Loucy (cell line): Measurements from ENCODE around the gene GRB7.

Experiments
- H2AFZ ChIP-seq: fragments of 200-600 bp; sonication (generic); 2 replicates; pipeline ENCODE4 v1.6.0; 2016; ENCODE audit warnings: antibody characterized with exemption, mild to moderate bottlenecking, low read length, moderate library complexity
- H3F3A ChIP-seq: fragments of 200-600 bp; 2 replicates; pipeline ENCODE4 v1.6.0; 2016; ENCODE audit warnings: antibody characterized with exemption, low read depth, mild to moderate bottlenecking
- H3K27me3 ChIP-seq: fragments of 200-600 bp; sonication (generic); 2 replicates; pipeline ENCODE4 v1.6.1; 2014; ENCODE audit warnings: low read length, mild to moderate bottlenecking; ENCODE audit not compliant: insufficient read depth, poor library complexity, severe bottlenecking
- H3K36me3 ChIP-seq: fragments of 200-600 bp; sonication (generic); 2 replicates; pipeline ENCODE4 v1.6.1; 2016; ENCODE audit warnings: low read length; ENCODE audit not compliant: insufficient read depth
- H3K4me1 ChIP-seq: fragments of 200-600 bp; sonication (generic); 2 replicates; pipeline ENCODE4 v1.5.1; 2014; ENCODE audit warnings: low read length, mild to moderate bottlenecking; ENCODE audit not compliant: insufficient read depth, poor library complexity, severe bottlenecking
- H3K4me2 ChIP-seq: fragments of 200-600 bp; sonication (generic); 2 replicates; pipeline ENCODE4 v1.6.0; 2014; ENCODE audit warnings: antibody characterized with exemption, low read length, low read depth, mild to moderate bottlenecking; ENCODE audit not compliant: poor library complexity, severe bottlenecking
- H3K4me3 ChIP-seq: fragments of 200-600 bp; sonication (generic); 2 replicates; pipeline ENCODE4 v1.5.1; 2014; ENCODE audit warnings: low read length, mild to moderate bottlenecking, mixed read lengths; ENCODE audit not compliant: poor library complexity, severe bottlenecking
- H3K79me2 ChIP-seq: fragments of 200-600 bp; sonication (generic); 2 replicates; pipeline ENCODE4 v1.6.1; 2014; ENCODE audit warnings: low read length; ENCODE audit not compliant: insufficient read depth
- H3K9ac ChIP-seq: fragments of 200-600 bp; sonication (generic); 2 replicates; pipeline ENCODE4 v1.6.0; 2014; ENCODE audit warnings: mild to moderate bottlenecking, low read depth, low read length, moderate library complexity; ENCODE audit not compliant: poor library complexity, severe bottlenecking
- H3K9me2 ChIP-seq: fragments of 200-600 bp; sonication (generic); replicated peaks from 2 replicates; pipeline ENCODE4 v1.6.1; 2016; ENCODE audit warnings: low read depth, low read length, mixed read lengths
- H3K9me3 ChIP-seq: fragments of 200-600 bp; sonication (generic); 2 replicates; pipeline ENCODE4 v1.6.1; 2014; ENCODE audit warnings: mild to moderate bottlenecking, antibody characterized with exemption, low read length, low read depth; ENCODE audit not compliant: insufficient read depth
- H4K20me1 ChIP-seq: fragments of 200-600 bp; sonication (generic); 2 replicates; pipeline ENCODE4 v1.6.0; 2014; ENCODE audit warnings: antibody characterized with exemption, low read length, mild to moderate bottlenecking; ENCODE audit not compliant: insufficient read depth, poor library complexity, severe bottlenecking
- EZH2phosphoT487 ChIP-seq: fragments of 200-600 bp; IDR thresholded peaks from 2 replicates; pipeline ENCODE4 v1.6.1; 2018; ENCODE audit warnings: antibody characterized with exemption, mild to moderate bottlenecking, moderate library complexity, borderline replicate concordance
- TF ChIP-seq, protein P1 (sequence below): fragments of 200-600 bp; sonication (generic); conservative IDR thresholded peaks from 2 replicates; pipeline ENCODE4 v1.5.1; 2014; ENCODE audit warnings: mild to moderate bottlenecking, antibody characterized with exemption, low read length

GRB7 gene

DNA sequence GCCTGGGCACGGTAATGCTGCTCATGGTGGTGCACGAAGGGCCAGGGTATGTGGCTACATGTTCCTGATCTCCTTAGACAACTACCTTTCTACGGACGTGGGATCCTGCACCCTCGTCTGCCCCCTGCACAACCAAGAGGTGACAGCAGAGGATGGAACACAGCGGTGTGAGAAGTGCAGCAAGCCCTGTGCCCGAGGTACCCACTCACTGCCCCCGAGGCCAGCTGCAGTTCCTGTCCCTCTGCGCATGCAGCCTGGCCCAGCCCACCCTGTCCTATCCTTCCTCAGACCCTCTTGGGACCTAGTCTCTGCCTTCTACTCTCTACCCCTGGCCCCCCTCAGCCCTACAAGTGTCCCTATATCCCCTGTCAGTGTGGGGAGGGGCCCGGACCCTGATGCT is 25.9 kb upstream of the GRB7 start:
- H3K4me1 ChIP-seq: peaks cover 16% of the 10 kb centered on the region
- H3K27me3 ChIP-seq: no peaks in the 10 kb centered on the region

GRCh38 chr17:39714234-39714633 is 23.5 kb upstream of the GRB7 start:
- H3K36me3 ChIP-seq: no peaks in the 10 kb centered on the region
- no peak overlapping the region for H3K4me2 ChIP-seq
- no peak overlapping the region for H3K4me3 ChIP-seq
- H3K4me1 ChIP-seq: peaks cover 5% of the 10 kb centered on the region
- H3K27me3 ChIP-seq: no peaks in the 10 kb centered on the region
- H3K79me2 ChIP-seq: no peaks in the 10 kb centered on the region
- H2AFZ ChIP-seq: no peak overlapping the region
- H3K9me3 ChIP-seq: no peaks in the 10 kb centered on the region
- no peaks in the 10 kb centered on the region for H3K9me2 ChIP-seq
- no peak overlapping the region for H3K9ac ChIP-seq
- TF ChIP-seq EZH2phosphoT487: no peak
- TF ChIP-seq, protein P1, sequence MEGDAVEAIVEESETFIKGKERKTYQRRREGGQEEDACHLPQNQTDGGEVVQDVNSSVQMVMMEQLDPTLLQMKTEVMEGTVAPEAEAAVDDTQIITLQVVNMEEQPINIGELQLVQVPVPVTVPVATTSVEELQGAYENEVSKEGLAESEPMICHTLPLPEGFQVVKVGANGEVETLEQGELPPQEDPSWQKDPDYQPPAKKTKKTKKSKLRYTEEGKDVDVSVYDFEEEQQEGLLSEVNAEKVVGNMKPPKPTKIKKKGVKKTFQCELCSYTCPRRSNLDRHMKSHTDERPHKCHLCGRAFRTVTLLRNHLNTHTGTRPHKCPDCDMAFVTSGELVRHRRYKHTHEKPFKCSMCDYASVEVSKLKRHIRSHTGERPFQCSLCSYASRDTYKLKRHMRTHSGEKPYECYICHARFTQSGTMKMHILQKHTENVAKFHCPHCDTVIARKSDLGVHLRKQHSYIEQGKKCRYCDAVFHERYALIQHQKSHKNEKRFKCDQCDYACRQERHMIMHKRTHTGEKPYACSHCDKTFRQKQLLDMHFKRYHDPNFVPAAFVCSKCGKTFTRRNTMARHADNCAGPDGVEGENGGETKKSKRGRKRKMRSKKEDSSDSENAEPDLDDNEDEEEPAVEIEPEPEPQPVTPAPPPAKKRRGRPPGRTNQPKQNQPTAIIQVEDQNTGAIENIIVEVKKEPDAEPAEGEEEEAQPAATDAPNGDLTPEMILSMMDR: no peak
- H4K20me1 ChIP-seq: no peaks in the 10 kb centered on the region
- H3F3A ChIP-seq: no peaks in the 10 kb centered on the region

More for the DNA sequence above, 25.9 kb upstream of the GRB7 start:
- H3K36me3 ChIP-seq: no peaks in the 10 kb centered on the region
- no peaks in the 10 kb centered on the region for H3K9me2 ChIP-seq
- no peak overlapping the region for H3K4me3 ChIP-seq
- H3F3A ChIP-seq: no peaks in the 10 kb centered on the region
- H3K9me3 ChIP-seq: no peaks in the 10 kb centered on the region
- H2AFZ ChIP-seq: no peak overlapping the region
- H3K9ac ChIP-seq: no peak overlapping the region
- TF ChIP-seq EZH2phosphoT487: no peak
- TF ChIP-seq, protein P1: no peak
- H3K4me2 ChIP-seq: no peak overlapping the region
- no peaks in the 10 kb centered on the region for H4K20me1 ChIP-seq
- H3K79me2 ChIP-seq: no peaks in the 10 kb centered on the region

- no peak overlapping the region for H3K4me3 ChIP-seq
- H3K79me2 ChIP-seq: no peaks in the 10 kb centered on the region
- no peaks in the 10 kb centered on the region for H3K4me1 ChIP-seq
- H3K9me3 ChIP-seq: no peaks in the 10 kb centered on the region
- no peaks in the 10 kb centered on the region for H3K36me3 ChIP-seq
- no peaks in the 10 kb centered on the region for H3K27me3 ChIP-seq
- H4K20me1 ChIP-seq: no peaks in the 10 kb centered on the region
- H3K4me2 ChIP-seq: no peak overlapping the region
- no peaks in the 10 kb centered on the region for H3F3A ChIP-seq
- no peak overlapping the region for H3K9ac ChIP-seq
- no peaks in the 10 kb centered on the region for H3K9me2 ChIP-seq
- no peak overlapping the region for H2AFZ ChIP-seq
- TF ChIP-seq, protein P1: no peak
- no peak for TF ChIP-seq EZH2phosphoT487
Measured at GRCh38 chr17:39715375-39716072, 22.2 kb upstream of the GRB7 start.
